ENCODE results near the gene TPRG1. TPM values are rescaled to one million over a fixed set of nuclear protein-coding genes. Genes with fewer than 3 reads are reported as not detected.

The TPRG1 gene
- total and polyA plus RNA-seq, 2 of the 4 experiments (the other 2 are of a cell fraction): 0.17 TPM; not detected in 1

GRCh38 chr3:189355481-189356201, 183.9 kb downstream of the TPRG1 start:
- H3K4me2 ChIP-seq (ENCODE audit: low read depth, low read length): peak overlapping the region; percentile 52; the same call in 1 of the 2 replicates
- peaks cover 3% of the 10 kb centered on the region for H3K27me3 ChIP-seq (ENCODE audit: control insufficient read depth, insufficient read depth, low read length)
- H3K4me3 ChIP-seq (ENCODE audit: insufficient read depth, low read depth, low read length): no peak overlapping the region
- peak overlapping the region; percentile 76; the same call in 1 of the 2 replicates for H4K5ac ChIP-seq (ENCODE audit: low read depth, low read length)
- DNase-seq: peak; percentile 16
- H2AK5ac ChIP-seq (ENCODE audit: low read depth, low read length): no peak overlapping the region
- no peak overlapping the region for H2BK5ac ChIP-seq (ENCODE audit: low read depth, low read length, poor library complexity, severe bottlenecking)
- H2BK120ac ChIP-seq (ENCODE audit: low read depth, low read length): peak overlapping the region; percentile 44
- peak overlapping the region; percentile 44 for H3K18ac ChIP-seq (ENCODE audit: low read depth, low read length)
- TF ChIP-seq ELK1 (IDR thresholded peaks at IDR 0.05; ENCODE audit: borderline replicate concordance, low read depth, low read length): no peak
- TF ChIP-seq POLR2A (IDR thresholded peaks at IDR 0.05; ENCODE audit: low read depth, low read length): no peak
- no peak for TF ChIP-seq MAZ (IDR thresholded peaks at IDR 0.05; ENCODE audit: borderline replicate concordance, low read depth, low read length)
- no peak for TF ChIP-seq RAD21 (IDR thresholded peaks at IDR 0.05; ENCODE audit: low read length)
- no peak for TF ChIP-seq RFX5 (IDR thresholded peaks at IDR 0.05; ENCODE audit: low read depth, low read length)
- no peak for TF ChIP-seq RCOR1 (IDR thresholded peaks at IDR 0.05; ENCODE audit: insufficient replicate concordance, low read length)
- TF ChIP-seq CEBPB (IDR thresholded peaks at IDR 0.05; ENCODE audit: low read depth, low read length): no peak
- TF ChIP-seq CTCF (conservative IDR thresholded peaks at IDR 0.05; ENCODE audit: low read depth, low read length): no peak
- no peak for TF ChIP-seq CHD1 (IDR thresholded peaks at IDR 0.05; ENCODE audit: low read depth, low read length)
- no peak for TF ChIP-seq BHLHE40 (IDR thresholded peaks at IDR 0.05; ENCODE audit: low read depth, low read length)
- no peak for TF ChIP-seq USF2 (IDR thresholded peaks at IDR 0.05; ENCODE audit: low read depth, low read length)
- no peak for TF ChIP-seq MAFK (IDR thresholded peaks at IDR 0.05; ENCODE audit: low read depth, low read length)
- no peak for TF ChIP-seq SMC3 (IDR thresholded peaks at IDR 0.05; ENCODE audit: low read depth, low read length)
- TF ChIP-seq MXI1 (IDR thresholded peaks at IDR 0.05; ENCODE audit: borderline replicate concordance, low read depth, low read length): no peak
- no peak for TF ChIP-seq FOS (IDR thresholded peaks at IDR 0.05; ENCODE audit: low read depth, low read length)
- no peak overlapping the region for H2BK20ac ChIP-seq (ENCODE audit: low read depth, low read length)
- H3K9me3 ChIP-seq (ENCODE audit: control insufficient read depth, insufficient read depth, low read length): no peaks in the 10 kb centered on the region
- no peak overlapping the region; a peak in 2 of 4 replicates for H4K8ac ChIP-seq (ENCODE audit: low read depth in 2 of 2, low read length in 2 of 2)
- no peak overlapping the region for H2BK15ac ChIP-seq (ENCODE audit: low read depth, low read length)
- H3K14ac ChIP-seq (replicated peaks; ENCODE audit: low read depth, low read length): no peak overlapping the region
- H4K20me1 ChIP-seq (ENCODE audit: insufficient read depth, low read length): no peaks in the 10 kb centered on the region
- H2AFZ ChIP-seq (replicated peaks; ENCODE audit: low read length, poor library complexity): no peak overlapping the region
- peak overlapping the region; percentile 47 for H4K91ac ChIP-seq (ENCODE audit: insufficient read depth, low read depth, low read length)
- no peaks in the 10 kb centered on the region for H3K9me1 ChIP-seq (ENCODE audit: insufficient read depth, low read length)
- no peak overlapping the region for H3K9ac ChIP-seq (ENCODE audit: low read depth, low read length)
- dilution Hi-C loops (cut with HindIII; ENCODE audit: low sequenced_read_pairs, unreplicated experiment) (no loop called here), in situ Hi-C loops (cut with MboI; ENCODE audit: low sequenced_read_pairs) (no loop called here), intact Hi-C loops (cut with micrococcal nuclease) (no loop called here)
- no CpG with 5 or more reads among the region's 6 CpGs for WGBS, 2 experiments (ENCODE audit: extremely low coverage in 2 of 2, insufficient read length in 1 of 2)
- peak; percentile 92 for ATAC-seq (ENCODE audit: low read depth)
- H3K36me3 ChIP-seq (ENCODE audit: control insufficient read depth, insufficient read depth, low read length): no peaks in the 10 kb centered on the region
- POLR2A ChIA-PET (ENCODE audit: unreplicated experiment): interaction anchor here (1.2 kb wide), 1 partner anchor 53 kb away, joined by 4 read pairs; no protein-coding TSS in a partner anchor
- CTCF ChIA-PET: interaction anchor here (0.8 to 1.5 kb wide), 4 partner anchors 10 to 85 kb away, joined by 3 to 5 read pairs (median 4); no protein-coding TSS in a partner anchor
- H3K23ac ChIP-seq (ENCODE audit: low read depth, low read length): no peak overlapping the region
- H2AK9ac ChIP-seq (replicated peaks; ENCODE audit: low read depth, low read length, poor library complexity): no peak overlapping the region
- H3K56ac ChIP-seq (ENCODE audit: extremely low read depth, insufficient read depth, low read length): no peak overlapping the region
- no TSS peak for BruUV-seq (replicated peaks)
- H3K79me1 ChIP-seq (ENCODE audit: low read depth in 1 of 2, low read length in 2 of 2): no peaks in the 10 kb centered on the region
- peak overlapping the region; percentile 61; the same call in 1 of the 2 replicates for H3K27ac ChIP-seq (ENCODE audit: insufficient read depth, low read length)
- peaks cover 5% of the 10 kb centered on the region; the same call in 1 of the 2 replicates for H3K4me1 ChIP-seq (ENCODE audit: control insufficient read depth, insufficient read depth, low read length)
- no peak overlapping the region for H3K4ac ChIP-seq (ENCODE audit: low read depth, low read length)
